GM19372 (cell line): ENCODE data around the gene MAEL.

Experiments
- ATAC-seq: cut with Tn5 transposase; IDR thresholded peaks from one replicate; pipeline ENCODE4 v1.9.1; 2021; ENCODE audit warnings: mild to moderate bottlenecking, low read depth, moderate library complexity; ENCODE audit not compliant: unreplicated experiment

MAEL gene

GRCh38 chr1:167054946-167055630 lies 66.0 kb downstream of the MAEL start:
- ATAC-seq = no peak

- no peak for ATAC-seq
Observed at GRCh38 chr1:167056529-167057231, 67.6 kb downstream of the MAEL start.

- ATAC-seq = no peak
Observed at GRCh38 chr1:167057241-167057688, 68.2 kb downstream of the MAEL start.

- ATAC-seq = peak; percentile 46
Observed at GRCh38 chr1:167059045-167059808, 70.1 kb downstream of the MAEL start.

- no peak for ATAC-seq
Observed at GRCh38 chr1:167059809-167060107, 70.7 kb downstream of the MAEL start.

- ATAC-seq = no peak
Observed at GRCh38 chr1:167060141-167061072, 71.3 kb downstream of the MAEL start.

- no peak for ATAC-seq
Observed at GRCh38 chr1:167061073-167061464, 72.0 kb downstream of the MAEL start.

GRCh38 chr1:167064621-167065020 lies 75.5 kb downstream of the MAEL start:
- no peak for ATAC-seq

GRCh38 chr1:167065471-167065870 lies 76.4 kb downstream of the MAEL start:
- ATAC-seq = no peak

GRCh38 chr1:167066333-167067122 lies 77.4 kb downstream of the MAEL start:
- ATAC-seq = peak; percentile 79

GRCh38 chr1:167067904-167068303 lies 78.8 kb downstream of the MAEL start:
- no peak for ATAC-seq

GRCh38 chr1:167068761-167069160 lies 79.7 kb downstream of the MAEL start:
- no peak for ATAC-seq

GRCh38 chr1:167071286-167071685 lies 82.2 kb downstream of the MAEL start:
- no peak for ATAC-seq
